ENCODE results near the gene CYP19A1.

CYP19A1 gene

DNA sequence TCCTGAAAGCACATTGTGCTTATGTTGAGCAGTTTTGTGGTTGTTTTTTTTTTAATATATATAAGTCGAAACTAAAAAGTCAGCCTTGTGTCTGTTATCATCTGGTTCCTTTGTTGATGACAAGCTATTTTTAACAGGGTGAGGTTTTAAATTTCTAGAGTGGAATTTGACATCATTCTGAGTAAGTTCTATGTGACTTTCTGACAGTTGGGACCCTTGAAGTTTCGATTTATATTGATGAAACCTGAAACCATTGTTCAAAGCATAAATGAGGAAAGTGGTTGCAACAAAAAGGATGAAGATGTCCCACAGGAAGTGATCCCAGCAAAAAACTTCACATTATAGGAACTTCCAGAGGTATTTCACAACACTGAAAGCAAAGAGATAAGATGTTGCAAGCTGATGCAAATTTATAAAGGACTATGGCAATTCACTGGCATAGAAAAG lies 94.0 kb downstream of the CYP19A1 start:
- Histone ChIP-seq H3K4me3 (no peak overlapping the region), H3K27ac (no peak overlapping the region)
- no peak for TF ChIP-seq CTCF (IDR thresholded peaks at IDR 0.05)
- no peak for DNase-seq (ENCODE audit: low spot score)

DNA sequence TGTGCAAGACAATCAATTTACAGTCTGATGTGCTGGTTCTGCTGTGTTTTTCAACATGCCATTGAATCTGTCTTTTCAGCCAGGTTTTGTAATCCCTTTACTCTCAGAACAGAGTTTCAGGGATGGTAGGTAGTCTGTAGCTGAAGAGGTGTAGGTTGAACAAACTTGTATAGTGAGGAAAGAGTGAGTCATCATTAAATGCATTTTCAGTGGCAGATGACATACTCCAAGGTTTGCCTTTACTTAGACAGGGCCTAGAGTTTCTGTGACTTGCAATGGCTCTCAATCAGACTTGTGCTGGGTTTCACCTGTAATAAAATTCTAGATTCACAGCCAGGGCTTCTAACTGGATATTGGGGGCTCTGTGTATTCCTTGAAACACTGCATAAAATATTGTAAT lies 94.6 kb downstream of the CYP19A1 start:
- DNase-seq (ENCODE audit: low spot score) = no peak
- Histone ChIP-seq H3K27ac (no peak overlapping the region), H3K4me3 (no peak overlapping the region)
- TF ChIP-seq CTCF (IDR thresholded peaks at IDR 0.05) = no peak

DNA sequence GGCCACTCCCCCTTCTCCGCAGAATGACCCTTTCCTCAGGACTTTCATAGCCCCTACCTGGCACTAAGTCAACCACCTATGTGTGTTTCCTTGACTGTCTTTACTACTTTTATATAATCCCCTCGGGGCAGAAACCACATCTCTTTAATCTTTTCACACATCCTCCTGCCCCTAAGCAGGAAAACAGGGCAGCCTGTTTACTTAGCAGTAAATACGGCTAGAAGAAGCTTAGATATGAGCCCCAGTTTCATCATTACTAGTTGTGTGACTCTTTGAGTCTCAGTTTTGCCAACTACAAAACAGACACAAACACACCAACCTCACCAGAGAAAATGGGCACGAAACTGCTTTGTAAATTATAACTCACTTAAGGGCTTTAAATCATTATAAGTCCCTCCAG lies 98.3 kb downstream of the CYP19A1 start:
- Histone ChIP-seq H3K4me3 (no peak overlapping the region), H3K27ac (no peak overlapping the region)
- TF ChIP-seq CTCF (IDR thresholded peaks at IDR 0.05) = no peak
- DNase-seq (ENCODE audit: low spot score) = no peak

GRCh38 chr15:51237816-51238215 lies 100.6 kb downstream of the CYP19A1 start:
- no peak for TF ChIP-seq CTCF (IDR thresholded peaks at IDR 0.05)
- no peak for DNase-seq (ENCODE audit: low spot score)
- no peak overlapping the region for H3K4me3 ChIP-seq
- H3K27ac ChIP-seq = no peak overlapping the region

- no peak overlapping the region for H3K4me3 ChIP-seq
- H3K27ac ChIP-seq = no peak overlapping the region
- DNase-seq (ENCODE audit: low spot score) = no peak
- no peak for TF ChIP-seq CTCF (IDR thresholded peaks at IDR 0.05)
Observed at GRCh38 chr15:51234176-51234927, 104.0 kb downstream of the CYP19A1 start.

- DNase-seq (ENCODE audit: low spot score) = no peak
- no peak for TF ChIP-seq CTCF (IDR thresholded peaks at IDR 0.05)
- H3K27ac ChIP-seq = no peak overlapping the region
Observed at GRCh38 chr15:51232581-51232980, 105.8 kb downstream of the CYP19A1 start.

GRCh38 chr15:51229907-51230330 lies 108.5 kb downstream of the CYP19A1 start:
- TF ChIP-seq CTCF (IDR thresholded peaks at IDR 0.05) = no peak
- no peak for DNase-seq (ENCODE audit: low spot score)
- H3K27ac ChIP-seq = no peak overlapping the region
- H3K4me3 ChIP-seq = no peak overlapping the region

More at GRCh38 chr15:51232581-51232980, 105.8 kb downstream of the CYP19A1 start:
- H3K4me3 ChIP-seq = no peak overlapping the region

Data from coronary artery (tissue), 2 donors.